Smooth muscle cell (in vitro differentiated cells): ENCODE results near the gene NXN. TPM values are rescaled to one million over a fixed set of nuclear protein-coding genes. Genes with fewer than 3 reads are reported as not detected.

ENCODE experiments used
- DNase-seq: peaks from one replicate; lab custom pipeline; 2025; ENCODE audit not compliant: unreplicated experiment; lab: John Stamatoyannopoulos, UW
- H2AFZ ChIP-seq: fragments of 200-600 bp; sonication (generic); 2 replicates; pipeline ENCODE4 v1.6.0; 2016; ENCODE audit warnings: antibody characterized with exemption, low read depth, mild to moderate bottlenecking
- H3F3A ChIP-seq: fragments of 200-600 bp; sonication (generic); 2 replicates; pipeline ENCODE4 v1.6.0; 2017; ENCODE audit warnings: antibody characterized with exemption, low read depth
- H3K27ac ChIP-seq: fragments of 200-600 bp; sonication (generic); 2 replicates; pipeline ENCODE4 v1.5.1; 2016; ENCODE audit warnings: low read depth, mild to moderate bottlenecking
- H3K27me3 ChIP-seq: fragments of 200-600 bp; sonication (generic); 2 replicates; pipeline ENCODE4 v1.6.1; 2016; ENCODE audit warnings: low read depth, mild to moderate bottlenecking
- H3K36me3 ChIP-seq: fragments of 200-600 bp; sonication (generic); 2 replicates; pipeline ENCODE4 v1.5.1; 2016; ENCODE audit warnings: low read depth
- H3K4me1 ChIP-seq: fragments of 200-600 bp; sonication (generic); 2 replicates; pipeline ENCODE4 v1.5.1; 2016; ENCODE audit warnings: low read depth
- H3K4me2 ChIP-seq: fragments of 200-600 bp; sonication (generic); 2 replicates; pipeline ENCODE4 v1.6.0; 2016; ENCODE audit warnings: mild to moderate bottlenecking
- H3K4me3 ChIP-seq: fragments of 200-600 bp; sonication (generic); 2 replicates; pipeline ENCODE4 v1.5.1; 2016; ENCODE audit warnings: mild to moderate bottlenecking
- H3K79me2 ChIP-seq: fragments of 200-600 bp; sonication (generic); 2 replicates; pipeline ENCODE4 v1.6.0; 2016; ENCODE audit warnings: low read depth, mild to moderate bottlenecking
- H3K9ac ChIP-seq: fragments of 200-600 bp; sonication (generic); 2 replicates; pipeline ENCODE4 v1.6.0; 2016; ENCODE audit warnings: low read depth
- H3K9me3 ChIP-seq: fragments of 200-600 bp; sonication (generic); replicated peaks from 2 replicates; pipeline ENCODE4 v1.5.1; 2016; ENCODE audit warnings: low read depth
- H4K20me1 ChIP-seq: fragments of 200-600 bp; sonication (generic); 2 replicates; pipeline ENCODE4 v1.6.0; 2016; ENCODE audit warnings: low read depth
- CTCF ChIP-seq: fragments of 200-600 bp; sonication (generic); IDR thresholded peaks from 2 replicates; pipeline ENCODE4 v1.5.1; 2017; ENCODE audit warnings: borderline replicate concordance, mild to moderate bottlenecking, antibody characterized with exemption; ENCODE audit not compliant: insufficient read depth, poor library complexity, severe bottlenecking
- WGBS: methylation state at CpG from one replicate; pipeline ENCODE4 v1.1.7; 2016; ENCODE audit warnings: low lambda C conversion rate; 5-methylcytosine and 5-hydroxymethylcytosine counted together
- polyA plus RNA-seq: library from polyadenylated mRNA; unstranded; fragments of >200 nt; fragmentation: Nextera tagmentation; extraction: Ambion mirVana; gene quantifications from 2 replicates; pipeline ENCODE4 v1.2.1, GENCODE V29; 2016
- total RNA-seq: library from RNA; depleted of rRNA; stranded (reverse); fragments of >200 nt; gene quantifications from 2 replicates; pipeline ENCODE4 v1.2.3, GENCODE V29; 2014

The NXN gene
- total and polyA plus RNA-seq, 2 experiments from 2014 or later: 58.3 to 78.6 TPM

DNA sequence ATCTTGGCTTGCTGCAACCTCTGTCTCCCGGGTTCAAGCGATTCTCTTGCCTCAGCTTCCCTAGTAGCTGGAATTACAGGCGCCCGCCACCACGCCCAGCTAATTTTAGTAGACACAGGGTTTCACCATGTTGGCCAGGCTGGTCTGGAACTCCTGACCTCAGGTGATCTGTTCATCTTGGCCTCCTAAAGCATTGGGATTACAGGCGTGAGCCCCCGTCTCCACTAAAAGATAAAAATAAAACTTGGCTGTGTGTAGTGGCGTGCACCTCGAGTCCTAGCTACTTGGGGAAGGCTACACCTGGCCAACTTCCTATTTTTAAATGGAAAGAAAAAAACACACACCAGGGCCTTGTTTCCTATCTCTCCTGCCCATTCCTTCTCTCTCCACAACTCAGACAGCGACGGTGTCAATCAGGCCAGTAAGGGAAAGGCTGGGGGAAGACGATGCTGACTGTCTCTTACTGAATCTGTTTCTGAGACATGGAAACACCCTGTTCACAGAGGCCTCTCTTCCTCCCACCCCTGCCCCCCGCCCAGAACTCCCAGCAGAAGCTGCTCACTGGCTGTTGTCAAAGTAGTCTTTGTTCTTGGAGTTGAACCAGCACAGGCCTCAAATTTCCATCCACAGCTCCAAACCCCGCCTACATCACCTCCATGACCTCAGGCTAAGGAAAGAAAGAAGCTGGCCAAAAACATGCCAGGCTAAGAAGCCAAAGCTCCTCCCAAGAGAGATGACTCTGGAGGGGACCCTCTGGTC lies 96.6 kb downstream of the NXN start:
- H3K4me1 ChIP-seq: peaks cover 27% of the 10 kb centered on the region
- H3F3A ChIP-seq: peaks cover 35% of the 10 kb centered on the region
- H4K20me1 ChIP-seq: peaks cover 80% of the 10 kb centered on the region
- WGBS: 69% methylated on average over 14 of the region's 14 CpGs
- H3K9ac ChIP-seq: no peak overlapping the region
- H3K79me2 ChIP-seq: peaks cover 84% of the 10 kb centered on the region
- no peaks in the 10 kb centered on the region for H3K36me3 ChIP-seq
- H3K9me3 ChIP-seq: no peaks in the 10 kb centered on the region
- no peak overlapping the region for H2AFZ ChIP-seq
- peak overlapping the region; percentile 48 for H3K27ac ChIP-seq
- H3K27me3 ChIP-seq: no peaks in the 10 kb centered on the region
- no peak overlapping the region for H3K4me3 ChIP-seq
- peak overlapping the region; percentile 34 for H3K4me2 ChIP-seq
- DNase-seq: no peak
- TF ChIP-seq CTCF: no peak

GRCh38 chr17:881778-882177 lies 97.8 kb downstream of the NXN start:
- Histone ChIP-seq H3K79me2 (peaks cover 87% of the 10 kb centered on the region), H4K20me1 (peaks cover 80% of the 10 kb centered on the region), H3K9ac (no peak overlapping the region), H3K36me3 (no peaks in the 10 kb centered on the region), H3K4me1 (peaks cover 27% of the 10 kb centered on the region), H3K9me3 (no peaks in the 10 kb centered on the region), H3K4me2 (no peak overlapping the region), H3K27ac (no peak overlapping the region), H3K4me3 (no peak overlapping the region), H3F3A (peaks cover 25% of the 10 kb centered on the region), H3K27me3 (no peaks in the 10 kb centered on the region), H2AFZ (no peak overlapping the region)
- 88% methylated on average over 6 of the region's 6 CpGs for WGBS
- DNase-seq: no peak
- no peak for TF ChIP-seq CTCF

DNA sequence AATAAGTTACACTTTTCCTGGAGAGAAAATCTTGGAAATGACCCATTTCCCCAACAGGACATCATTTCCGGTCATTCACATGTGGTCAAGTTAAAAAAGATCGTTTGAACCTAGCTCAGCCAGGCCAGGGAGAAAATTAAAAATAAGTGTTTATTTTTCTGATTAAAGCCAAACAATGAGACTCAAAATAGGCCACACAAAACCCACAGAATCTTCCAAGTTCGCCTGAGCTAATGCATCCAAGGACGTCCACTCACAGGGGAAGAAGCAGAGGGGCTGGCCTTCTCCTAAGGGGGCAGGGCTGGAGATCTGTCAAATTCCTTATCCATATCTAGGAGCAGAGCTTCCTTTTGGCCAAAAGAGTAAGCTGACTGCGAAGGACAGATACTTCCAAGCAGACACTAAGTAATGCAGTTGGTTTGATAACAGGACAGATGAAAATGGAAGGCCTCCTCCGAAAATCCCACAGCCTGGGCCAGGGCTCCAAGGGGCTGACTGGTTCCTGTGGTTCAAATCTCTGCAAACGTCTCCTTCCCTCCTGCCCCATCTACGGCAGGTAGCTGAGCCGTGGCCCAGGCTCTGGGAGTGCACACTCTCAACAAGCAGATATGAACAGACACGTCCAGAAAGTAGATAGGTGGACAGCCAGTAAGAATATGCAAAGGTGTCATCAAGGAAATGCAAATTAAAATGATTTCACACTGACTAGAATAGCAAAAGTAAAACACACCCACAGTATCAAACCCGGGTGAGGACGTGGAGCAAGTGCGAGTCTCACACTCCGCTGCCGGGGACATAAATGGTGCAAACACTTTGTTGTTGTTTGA lies 98.9 kb downstream of the NXN start:
- peaks cover 82% of the 10 kb centered on the region for H4K20me1 ChIP-seq
- no peaks in the 10 kb centered on the region for H3K36me3 ChIP-seq
- H3K4me3 ChIP-seq: no peak overlapping the region
- no peak for TF ChIP-seq CTCF
- no peaks in the 10 kb centered on the region for H3K9me3 ChIP-seq
- peak overlapping the region; percentile 78 for H3K27ac ChIP-seq
- H3F3A ChIP-seq: peaks cover 24% of the 10 kb centered on the region
- H2AFZ ChIP-seq: no peak overlapping the region
- no peaks in the 10 kb centered on the region for H3K27me3 ChIP-seq
- peaks cover 27% of the 10 kb centered on the region for H3K4me1 ChIP-seq
- peak overlapping the region; percentile 6 for H3K9ac ChIP-seq
- DNase-seq: no peak
- H3K4me2 ChIP-seq: peak overlapping the region; percentile 60
- WGBS: 47% methylated on average over 15 of the region's 15 CpGs
- H3K79me2 ChIP-seq: peaks cover 87% of the 10 kb centered on the region
